GM19467 (cell line): ENCODE results near the gene ZNRF4.
"Not testable (repeated sequence)": the region's sequence is repeated elsewhere in the genome, so short reads cannot be mapped to it uniquely, and the experiment has no call there.

Experiments
- ATAC-seq: cut with Tn5 transposase; IDR thresholded peaks from one replicate; pipeline ENCODE4 v1.9.1; 2021; ENCODE audit warnings: mild to moderate bottlenecking, moderate library complexity; ENCODE audit not compliant: unreplicated experiment

Gene ZNRF4, protein sequence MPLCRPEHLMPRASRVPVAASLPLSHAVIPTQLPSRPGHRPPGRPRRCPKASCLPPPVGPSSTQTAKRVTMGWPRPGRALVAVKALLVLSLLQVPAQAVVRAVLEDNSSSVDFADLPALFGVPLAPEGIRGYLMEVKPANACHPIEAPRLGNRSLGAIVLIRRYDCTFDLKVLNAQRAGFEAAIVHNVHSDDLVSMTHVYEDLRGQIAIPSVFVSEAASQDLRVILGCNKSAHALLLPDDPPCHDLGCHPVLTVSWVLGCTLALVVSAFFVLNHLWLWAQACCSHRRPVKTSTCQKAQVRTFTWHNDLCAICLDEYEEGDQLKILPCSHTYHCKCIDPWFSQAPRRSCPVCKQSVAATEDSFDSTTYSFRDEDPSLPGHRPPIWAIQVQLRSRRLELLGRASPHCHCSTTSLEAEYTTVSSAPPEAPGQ

GRCh38 chr19:5455367-5456129 is at the start of gene ZNRF4:
Gene ZNRF4 (plus strand): TSS chr19:5455417. CDS start chr19:5455492, 75 bp downstream.
- ATAC-seq: no peak

- ATAC-seq: not testable (repeated sequence)
These were observed 49.0 kb upstream of the ZNRF4 start for GRCh38 chr19:5406198-5406597.

DNA sequence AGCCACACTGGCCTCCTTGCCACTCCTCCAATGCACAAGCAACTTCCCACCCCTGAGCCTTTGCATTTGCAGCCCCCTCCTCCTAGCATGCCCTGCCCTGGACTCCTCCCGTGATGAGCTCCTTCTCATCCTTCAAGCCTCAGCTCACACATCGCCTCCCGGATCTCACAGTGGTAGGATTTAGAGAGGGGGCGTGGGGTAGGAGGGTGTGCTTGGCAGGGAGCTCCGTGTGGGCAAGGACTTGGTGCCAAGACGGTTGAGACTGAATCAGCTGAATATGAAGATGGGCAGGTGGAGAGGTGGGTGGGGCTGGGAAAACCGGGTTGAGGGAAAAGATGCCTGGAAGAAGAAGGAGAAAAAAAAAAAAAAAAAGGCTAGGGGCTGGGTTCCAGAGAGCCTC is 48.4 kb upstream of the ZNRF4 start:
- no peak for ATAC-seq

DNA sequence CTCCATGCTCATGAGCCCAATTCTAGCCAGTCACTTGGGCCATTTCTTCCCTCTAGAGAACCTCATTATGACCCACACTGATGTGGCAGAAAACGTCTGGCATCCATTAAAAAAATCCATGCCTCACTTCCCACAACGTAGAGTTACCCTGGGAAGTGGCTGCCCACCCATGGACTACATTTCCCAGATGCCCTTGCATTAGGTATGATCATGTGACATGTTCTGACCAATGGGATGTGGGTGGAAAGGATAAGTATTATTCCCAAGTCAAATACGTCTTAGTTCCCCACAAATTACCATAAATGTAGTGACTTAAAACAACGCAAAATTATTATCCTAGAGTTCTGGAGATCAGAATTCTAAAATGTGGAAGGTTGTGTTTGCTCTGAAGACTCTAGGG is 47.9 kb upstream of the ZNRF4 start:
- no peak for ATAC-seq

- no peak for ATAC-seq
These were observed 37.5 kb upstream of the ZNRF4 start for GRCh38 chr19:5417495-5418436.

GRCh38 chr19:5418677-5419076 is 36.5 kb upstream of the ZNRF4 start:
- no peak for ATAC-seq

DNA sequence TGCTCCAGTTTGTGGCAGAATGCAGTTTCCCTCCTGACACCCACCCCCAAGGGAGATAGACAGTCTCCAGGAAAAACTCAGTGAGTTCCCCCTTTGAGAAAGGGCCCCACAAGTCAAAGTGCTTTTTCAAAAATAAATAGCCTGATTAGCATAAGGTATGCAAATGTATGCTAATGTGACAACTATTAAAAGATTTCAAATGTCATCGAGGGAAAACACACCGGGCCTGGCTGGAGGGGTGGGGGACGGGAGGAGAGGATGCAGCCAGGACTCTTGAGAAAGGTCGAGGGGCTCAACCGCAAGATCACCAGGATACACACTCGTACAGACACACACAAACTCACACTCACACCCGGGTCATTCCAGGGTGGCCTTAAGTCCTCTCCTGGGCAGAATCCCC is 34.3 kb upstream of the ZNRF4 start:
- ATAC-seq: no peak

GRCh38 chr19:5423567-5424125 is 31.6 kb upstream of the ZNRF4 start:
- no peak for ATAC-seq

GRCh38 chr19:5424192-5424973 is 30.8 kb upstream of the ZNRF4 start:
- ATAC-seq: no peak

DNA sequence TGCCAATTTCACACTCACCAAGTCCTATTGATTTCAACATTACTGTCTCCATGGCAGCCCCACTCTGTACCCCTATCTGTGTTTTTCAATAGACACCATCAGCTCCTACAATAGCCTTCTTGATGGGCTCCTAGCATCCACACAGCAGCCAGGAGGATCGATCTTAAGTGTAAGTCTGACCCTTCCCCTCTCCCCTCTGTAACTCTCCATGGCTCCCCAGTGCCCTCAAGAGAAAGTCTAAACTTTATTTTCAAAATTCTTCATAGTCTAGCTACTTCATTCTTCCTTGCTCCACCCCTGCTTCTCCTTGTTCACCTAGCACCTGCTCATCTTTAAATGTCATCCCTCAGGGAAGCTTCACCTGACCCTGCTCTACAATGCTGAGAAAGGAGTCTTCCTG is 30.0 kb upstream of the ZNRF4 start:
- no peak for ATAC-seq

- ATAC-seq: no peak
These were observed 25.0 kb upstream of the ZNRF4 start for GRCh38 chr19:5430237-5430636.

DNA sequence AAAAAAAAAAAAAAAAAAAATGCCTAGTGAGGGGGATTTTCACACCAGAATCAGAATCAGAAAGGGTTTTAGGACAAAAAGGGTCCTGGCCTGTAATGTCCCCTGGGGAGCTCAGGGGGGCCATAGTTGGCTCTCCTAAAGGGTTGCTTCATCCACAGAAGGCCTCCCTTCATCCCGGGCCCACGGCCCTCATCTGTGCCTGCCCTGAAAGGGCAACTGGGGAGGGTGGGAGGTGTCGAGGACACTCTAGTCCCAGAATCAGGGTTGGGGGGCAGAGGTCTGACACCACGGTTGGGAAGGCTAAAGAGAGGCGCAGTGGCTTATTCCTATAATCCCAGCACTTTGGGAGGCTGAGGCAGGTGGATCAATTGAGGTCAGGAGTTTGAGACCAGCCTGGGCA is 22.5 kb upstream of the ZNRF4 start:
- no peak for ATAC-seq

- ATAC-seq: no peak
These were observed 20.8 kb upstream of the ZNRF4 start for GRCh38 chr19:5434351-5434917.

DNA sequence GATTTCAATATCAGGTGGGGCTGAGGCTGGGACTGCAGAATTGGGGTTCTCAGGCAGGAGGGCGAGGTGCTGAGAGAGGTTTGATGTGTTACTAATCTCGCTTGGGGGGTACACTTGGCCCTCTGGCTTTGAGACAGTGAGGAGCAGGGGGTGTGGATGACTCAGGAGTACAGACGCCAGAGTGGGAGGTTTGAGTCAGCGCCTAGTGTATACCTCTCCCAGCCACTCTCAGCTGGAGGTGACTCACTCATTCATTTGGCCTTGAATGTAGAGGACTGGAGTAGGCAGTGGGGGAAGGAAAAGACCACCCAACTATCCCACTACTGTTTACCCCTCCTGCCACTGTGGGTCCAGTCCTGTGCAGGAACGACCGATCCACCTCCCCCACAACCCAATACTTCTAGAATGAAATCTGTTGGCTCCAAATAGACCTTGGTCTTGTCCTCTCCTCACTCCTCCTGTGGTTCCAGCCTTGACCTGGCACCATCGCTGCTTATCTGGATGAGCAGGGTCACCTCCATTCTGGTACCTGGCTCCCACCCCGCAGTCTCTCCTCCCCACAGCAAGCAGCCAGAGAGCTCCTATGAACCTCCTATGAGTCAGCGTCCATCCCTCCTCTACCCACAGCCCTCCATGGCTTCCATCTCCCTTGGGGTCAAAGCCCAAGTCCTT is 20.1 kb upstream of the ZNRF4 start:
- ATAC-seq: no peak

DNA sequence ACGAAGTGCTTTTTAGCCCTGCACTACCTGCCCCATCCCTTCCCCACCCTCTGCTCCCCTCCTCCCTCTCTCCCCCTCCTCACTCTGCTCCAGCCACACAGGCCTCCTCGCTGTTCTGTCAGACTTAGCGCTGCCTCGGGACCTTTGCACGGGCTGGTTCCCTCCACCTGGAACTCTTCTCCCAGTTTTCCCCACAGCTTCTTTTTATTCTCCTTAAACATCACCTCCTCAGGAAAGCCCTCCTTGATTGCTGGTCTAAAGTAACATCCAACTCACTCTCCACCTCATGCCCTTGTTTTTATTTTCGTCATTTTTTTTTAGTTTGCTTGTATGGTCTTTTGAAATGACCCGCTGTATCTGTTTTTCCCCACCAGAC is 19.6 kb upstream of the ZNRF4 start:
- no peak for ATAC-seq

- no peak for ATAC-seq
These were observed 18.9 kb upstream of the ZNRF4 start for GRCh38 chr19:5436106-5436947.

GRCh38 chr19:5436948-5437306 is 18.3 kb upstream of the ZNRF4 start:
- ATAC-seq: no peak

DNA sequence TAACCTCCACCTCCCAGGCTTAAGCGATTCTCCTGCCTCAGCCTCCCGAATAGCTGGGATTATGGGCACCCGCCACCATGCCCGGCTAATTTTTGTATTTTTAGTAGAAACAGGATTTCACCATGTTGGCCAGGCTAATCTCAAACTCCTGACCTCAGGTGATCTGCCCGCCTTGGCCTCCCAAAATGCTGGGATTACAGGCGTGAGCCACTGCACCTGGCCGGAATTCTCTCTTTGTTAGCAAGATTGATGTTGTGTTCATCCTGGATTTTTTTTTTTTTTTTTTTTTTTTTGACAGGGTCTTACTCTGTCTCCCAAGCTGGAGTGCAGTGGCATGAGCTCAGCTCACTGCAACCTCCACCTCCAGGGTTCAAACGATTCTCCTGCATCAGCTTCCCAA is 16.5 kb upstream of the ZNRF4 start:
- ATAC-seq: not testable (repeated sequence)
